ENCODE data around the gene ARPP21.

ARPP21 gene

DNA sequence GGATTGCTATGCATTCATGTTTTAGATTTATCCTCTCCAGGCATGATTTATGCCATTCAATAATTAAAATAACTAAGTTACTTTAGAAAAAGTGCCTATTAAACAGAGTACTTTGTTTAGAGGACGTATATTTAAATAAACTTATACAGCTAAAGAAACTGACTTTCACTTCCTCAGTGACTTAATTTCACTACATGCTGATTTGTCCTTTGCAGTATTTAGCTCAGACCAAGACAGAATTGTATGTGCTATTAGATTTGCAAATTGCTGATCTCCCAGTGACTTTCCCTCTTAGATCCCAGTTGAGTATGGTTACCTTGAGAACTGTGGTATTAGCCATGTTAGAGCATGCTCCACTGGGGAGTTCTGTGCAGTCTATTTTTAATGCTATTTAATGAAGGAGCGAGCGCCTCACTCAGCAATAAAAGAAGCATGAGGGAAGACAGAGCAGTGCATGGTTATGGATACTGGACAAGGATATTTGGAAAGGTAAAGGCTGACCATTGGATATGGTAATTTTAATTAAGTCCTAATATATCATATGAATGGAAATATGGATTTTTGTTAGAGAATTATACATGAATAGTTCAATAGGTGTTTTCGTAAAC lies 2.7 kb downstream of the ARPP21 start:
- DNase-seq (ENCODE audit: low read depth in 3 of 3), result no peak

DNA sequence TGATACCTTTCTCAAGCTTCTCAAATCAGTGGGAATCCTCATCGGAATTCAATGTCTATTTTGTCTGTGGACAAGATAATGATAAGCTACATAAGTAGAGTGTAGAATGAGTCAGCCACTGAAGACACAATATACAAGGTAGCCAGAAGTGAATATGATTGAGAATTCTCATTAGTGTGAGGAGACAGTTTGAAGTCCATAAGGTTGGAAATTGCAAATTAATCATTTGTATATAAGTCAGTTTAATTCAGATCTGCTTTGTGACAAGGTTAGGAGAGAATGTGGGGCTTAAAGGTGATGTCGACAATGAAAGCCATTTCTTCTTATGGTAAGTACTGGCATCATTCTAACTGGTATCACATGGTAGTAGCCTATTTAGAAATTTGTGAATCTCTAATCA lies 4.2 kb downstream of the ARPP21 start:
- DNase-seq (ENCODE audit: low read depth in 3 of 3), result no peak

DNA sequence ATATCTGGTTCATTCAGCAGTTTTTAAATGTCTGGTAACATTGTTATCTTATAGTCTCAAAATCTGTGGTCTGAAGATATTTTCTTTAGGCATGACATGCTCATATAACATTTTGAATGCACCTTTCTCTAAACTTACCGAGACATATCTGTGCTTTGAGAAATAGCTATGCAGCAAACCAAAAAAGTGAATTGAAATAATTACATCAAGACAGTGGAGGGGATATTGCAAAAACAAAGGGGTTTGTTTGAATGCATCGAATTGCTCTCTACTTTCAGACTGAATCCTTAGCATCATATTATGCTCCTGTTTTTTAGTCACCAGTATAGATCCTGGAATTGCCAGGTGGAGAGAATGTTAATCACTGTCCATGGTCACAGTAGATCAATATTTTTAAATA lies 5.1 kb downstream of the ARPP21 start:
- DNase-seq (ENCODE audit: low read depth in 3 of 3), result no peak

DNA sequence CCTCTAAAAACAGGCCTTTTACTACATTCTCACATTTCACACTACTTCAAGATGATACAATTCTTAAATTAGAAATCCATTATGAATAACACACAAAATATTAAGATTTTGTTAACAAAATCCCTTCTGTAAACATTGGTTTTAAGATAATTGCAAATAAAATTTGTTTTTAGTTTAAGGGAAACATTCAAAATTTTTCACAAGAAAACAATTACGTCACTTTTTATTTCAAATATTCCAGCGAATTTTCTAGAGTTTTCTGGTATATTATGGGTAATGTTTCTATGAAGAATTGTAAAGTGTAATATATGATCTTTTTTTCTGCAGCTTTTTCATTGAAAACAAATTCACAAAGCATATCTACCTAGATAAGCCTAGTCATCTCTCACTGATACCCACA lies 5.9 kb downstream of the ARPP21 start:
- DNase-seq (ENCODE audit: low read depth in 3 of 3), result no peak

DNA sequence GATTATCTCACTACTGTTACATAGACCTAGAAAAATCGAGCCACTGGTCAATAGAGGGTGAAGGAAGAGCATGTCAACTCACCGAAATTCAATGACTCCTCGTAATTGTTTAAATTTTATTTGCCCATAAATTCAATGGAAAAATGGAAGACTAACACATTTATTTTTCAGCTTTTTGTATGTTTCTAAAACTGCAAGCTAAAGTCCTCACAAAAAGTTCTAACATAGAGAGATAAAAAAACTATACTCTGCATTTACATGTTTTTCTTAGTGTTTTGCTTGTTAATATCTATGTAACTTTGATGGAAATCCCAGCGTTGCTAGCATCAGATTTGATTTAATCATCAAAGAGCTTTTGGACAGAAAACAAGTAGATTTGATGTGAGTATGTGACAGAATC lies 6.8 kb downstream of the ARPP21 start:
- DNase-seq (ENCODE audit: low read depth in 3 of 3), result no peak

DNA sequence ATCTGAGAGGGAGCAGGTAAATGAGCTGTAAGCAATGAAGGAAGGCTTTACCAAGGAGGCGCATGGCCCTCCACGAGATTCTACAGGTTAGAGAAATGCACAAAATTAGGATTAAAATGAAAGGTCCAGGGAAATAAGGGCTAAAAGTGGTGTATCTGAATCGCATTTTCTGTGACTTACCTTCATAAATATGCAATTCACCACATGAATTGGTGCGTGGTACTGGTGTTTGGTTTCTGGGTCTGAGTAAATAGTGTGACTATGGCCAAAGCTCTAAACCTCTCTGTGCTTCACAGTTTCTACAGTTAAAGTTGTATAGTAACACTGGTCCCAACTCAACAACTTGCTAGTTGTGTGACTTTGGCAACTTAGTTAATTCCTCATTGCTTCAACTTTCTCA lies 8.1 kb downstream of the ARPP21 start:
- no peak for DNase-seq (ENCODE audit: low read depth in 3 of 3)

DNA sequence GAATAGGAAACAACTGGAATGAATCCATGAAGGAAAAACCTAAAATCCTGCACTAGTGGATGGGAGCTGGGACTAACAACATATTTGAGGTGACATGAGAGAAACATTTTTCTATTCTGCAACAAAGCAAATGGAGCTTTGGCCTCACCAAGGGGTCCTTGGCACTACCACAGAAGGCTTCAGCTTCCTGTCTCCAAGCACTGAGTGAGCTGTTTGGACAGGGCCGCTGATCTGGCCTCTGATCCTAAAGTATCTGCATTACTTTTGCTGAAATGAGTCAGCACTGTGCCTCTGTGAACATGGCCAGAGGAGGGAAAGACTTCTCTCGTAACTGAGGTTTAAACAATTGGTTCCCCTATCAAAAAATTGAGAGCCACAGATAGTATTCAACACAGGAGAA lies 9.0 kb downstream of the ARPP21 start:
- no peak for DNase-seq (ENCODE audit: low read depth in 3 of 3)

DNA sequence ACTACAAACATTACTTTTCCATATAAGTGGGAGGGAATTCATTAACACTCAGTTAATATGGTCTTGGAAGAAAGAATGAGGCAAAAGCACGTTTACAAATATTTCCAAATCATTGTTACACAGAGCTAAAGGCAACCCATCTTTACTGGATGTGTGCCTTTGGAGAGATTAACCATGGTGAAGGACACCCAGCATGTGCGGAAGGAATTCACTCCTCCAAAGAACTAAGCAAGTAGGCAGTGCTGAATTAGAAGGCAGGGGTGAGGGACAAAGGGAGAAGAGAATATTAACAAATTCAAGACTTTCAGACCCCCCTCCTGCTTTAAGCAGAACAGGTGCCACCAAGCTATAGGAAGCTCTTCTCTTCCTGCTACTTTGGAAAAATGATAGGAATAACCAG lies 10.1 kb downstream of the ARPP21 start:
- no peak for DNase-seq (ENCODE audit: low read depth in 3 of 3)

DNA sequence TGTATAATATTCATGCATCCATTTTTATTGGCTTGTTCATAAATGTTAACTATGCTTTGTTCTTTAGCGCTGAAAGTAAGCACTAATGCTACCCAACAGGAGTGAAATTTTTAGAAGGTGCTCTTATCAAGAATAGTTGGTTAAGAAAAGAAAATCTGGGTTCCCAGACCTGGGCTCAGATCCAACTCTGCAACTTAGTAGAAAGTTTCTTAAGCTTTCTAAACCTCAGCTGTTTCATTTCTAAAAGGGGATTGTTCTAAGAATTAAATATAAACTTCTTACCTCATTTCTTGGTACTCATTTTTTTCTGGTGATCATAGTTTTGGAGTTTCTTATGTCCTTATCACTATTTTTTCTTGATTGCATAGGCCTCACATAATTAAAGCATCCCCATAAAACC lies 12.1 kb downstream of the ARPP21 start:
- no peak for DNase-seq (ENCODE audit: low read depth in 3 of 3)

DNA sequence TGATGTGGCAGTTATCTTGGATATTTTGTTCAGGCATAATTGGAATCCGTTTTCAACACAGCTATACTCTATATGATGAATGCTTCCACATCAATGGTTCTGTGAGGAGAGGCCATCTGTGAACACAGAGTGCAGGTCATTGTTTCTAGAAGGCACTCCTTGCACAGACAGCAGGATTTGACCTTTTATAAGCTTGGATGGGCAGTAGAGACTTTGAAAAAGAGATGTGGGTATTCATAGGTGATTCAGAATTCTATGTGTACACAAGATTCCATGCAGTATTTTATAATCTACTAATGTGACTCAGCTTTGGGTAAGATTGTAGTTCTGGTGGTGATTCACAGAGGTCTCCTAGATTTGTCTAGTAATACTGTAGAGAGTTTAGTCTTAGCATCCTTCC lies 12.5 kb downstream of the ARPP21 start:
- DNase-seq (ENCODE audit: low read depth in 3 of 3), result no peak

DNA sequence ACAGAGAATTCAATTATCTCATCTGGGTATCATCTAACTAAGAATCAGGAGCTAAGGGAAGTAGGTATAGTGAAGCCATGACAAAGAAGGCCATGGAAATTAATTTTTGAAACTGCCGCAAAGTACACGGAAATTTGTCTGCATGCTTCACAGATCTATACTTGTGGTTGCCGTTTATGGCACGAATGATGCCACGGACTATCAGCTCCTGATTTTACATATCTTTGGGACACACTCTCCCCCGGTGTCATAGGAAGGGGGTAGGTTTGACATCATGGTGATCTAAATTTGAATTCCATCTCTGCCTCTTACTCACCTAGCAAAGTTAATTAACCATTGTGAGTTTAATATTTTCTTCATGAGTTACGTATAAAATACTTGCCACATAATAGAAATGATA lies 14.0 kb downstream of the ARPP21 start:
- no peak for DNase-seq (ENCODE audit: low read depth in 3 of 3)

DNA sequence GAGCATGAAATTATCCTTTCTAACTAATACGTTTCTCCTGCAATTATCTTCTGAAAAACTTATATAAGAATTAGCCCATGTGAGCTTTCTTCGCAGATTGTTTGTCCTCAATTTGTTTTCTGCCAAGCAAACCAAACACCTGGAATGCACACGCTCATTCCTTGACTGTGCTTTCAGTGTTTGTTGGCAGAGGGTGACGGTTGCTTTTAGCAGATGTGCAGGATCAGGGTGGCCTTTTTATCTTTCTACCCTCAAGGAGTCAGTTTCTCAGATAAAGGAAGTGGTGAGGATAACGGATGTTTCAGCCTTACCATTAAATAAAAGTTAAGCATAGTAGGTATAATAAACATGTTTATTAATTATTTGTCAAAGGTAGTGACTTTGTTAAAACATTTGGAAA lies 15.2 kb downstream of the ARPP21 start:
- no peak for DNase-seq (ENCODE audit: low read depth in 3 of 3)

DNA sequence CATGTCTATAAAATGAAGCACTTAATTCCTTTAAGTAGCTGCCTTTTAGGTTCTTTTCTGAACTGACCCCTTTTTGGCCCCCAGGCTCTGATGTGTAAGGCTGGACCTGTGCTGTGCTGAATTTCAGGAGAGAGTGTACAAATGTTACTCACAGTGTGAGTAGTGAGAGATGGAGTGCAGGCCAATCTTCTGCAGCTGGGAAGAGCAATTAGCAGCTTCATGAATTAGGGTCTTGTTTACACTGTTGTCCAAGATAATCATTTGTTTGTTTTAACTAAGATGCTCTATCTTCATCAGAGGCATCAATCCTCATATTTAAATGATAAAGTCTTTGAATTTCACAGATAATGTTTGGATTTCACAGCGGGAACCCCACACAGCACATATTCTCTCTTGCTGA lies 19.4 kb downstream of the ARPP21 start:
- no peak for DNase-seq (ENCODE audit: low read depth in 3 of 3)

DNA sequence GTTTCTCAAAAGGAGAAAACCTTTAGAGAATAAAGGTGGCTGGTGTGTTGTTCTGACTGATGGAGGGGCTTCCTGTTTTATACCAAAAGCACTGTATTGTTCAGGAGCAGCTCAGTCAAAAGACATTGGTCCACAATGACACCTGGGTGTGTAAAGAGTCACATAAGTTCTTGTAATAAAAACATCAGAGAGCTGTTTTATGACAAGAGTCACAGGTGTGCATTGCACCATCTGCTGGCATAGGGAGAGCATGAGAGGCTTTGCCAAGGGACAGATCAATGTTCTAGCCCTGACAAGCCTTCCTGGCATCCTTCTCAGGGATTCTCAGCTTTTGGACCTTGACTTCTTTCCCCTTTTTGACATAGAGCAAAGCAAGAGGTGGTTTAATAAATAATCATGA lies 20.4 kb downstream of the ARPP21 start:
- DNase-seq (ENCODE audit: low read depth in 3 of 3), result no peak

DNA sequence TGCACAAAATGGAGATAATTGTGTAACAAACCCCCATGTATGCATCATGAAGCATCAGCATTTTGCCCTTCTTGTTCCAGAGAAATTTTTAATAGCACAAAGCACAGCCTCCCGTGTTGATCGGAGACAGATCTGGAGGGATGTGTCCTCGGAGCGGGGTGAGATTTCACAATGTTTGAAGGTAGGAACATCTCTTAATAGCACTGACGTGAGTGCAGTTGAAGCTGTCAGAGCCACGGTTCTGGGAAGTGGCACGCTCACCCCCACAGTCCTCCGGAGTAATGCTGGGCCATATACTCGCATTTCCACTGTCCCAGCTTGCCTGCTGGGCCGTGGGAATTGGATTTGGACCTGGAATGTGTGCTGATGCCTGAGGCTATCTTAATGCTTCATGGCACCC lies 24.1 kb downstream of the ARPP21 start:
- no peak for DNase-seq (ENCODE audit: low read depth in 3 of 3)

DNA sequence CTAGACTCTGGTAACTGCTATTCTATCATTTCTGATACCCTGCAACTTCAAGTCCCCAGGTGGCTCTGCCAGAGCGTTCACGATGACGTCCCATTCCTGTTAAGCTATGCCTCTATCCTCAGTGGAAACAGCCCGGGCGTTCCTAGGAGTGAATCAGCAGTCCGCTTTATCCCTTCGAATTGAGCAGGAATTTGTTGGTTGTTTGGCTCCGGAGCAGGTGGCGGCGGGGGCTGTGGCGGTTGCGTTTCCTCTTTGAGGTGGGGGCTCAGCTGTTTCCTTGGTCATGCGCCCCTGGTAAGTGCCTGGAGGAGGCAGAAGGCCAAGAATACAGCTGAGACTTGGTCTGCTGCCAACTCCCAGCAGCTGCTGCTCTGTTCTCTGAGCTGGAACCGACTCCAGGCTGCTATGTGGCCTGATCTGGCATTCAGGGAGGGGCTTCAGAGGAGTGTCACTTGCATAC lies 25.2 kb downstream of the ARPP21 start:
- DNase-seq (ENCODE audit: low read depth in 3 of 3), result no peak

DNA sequence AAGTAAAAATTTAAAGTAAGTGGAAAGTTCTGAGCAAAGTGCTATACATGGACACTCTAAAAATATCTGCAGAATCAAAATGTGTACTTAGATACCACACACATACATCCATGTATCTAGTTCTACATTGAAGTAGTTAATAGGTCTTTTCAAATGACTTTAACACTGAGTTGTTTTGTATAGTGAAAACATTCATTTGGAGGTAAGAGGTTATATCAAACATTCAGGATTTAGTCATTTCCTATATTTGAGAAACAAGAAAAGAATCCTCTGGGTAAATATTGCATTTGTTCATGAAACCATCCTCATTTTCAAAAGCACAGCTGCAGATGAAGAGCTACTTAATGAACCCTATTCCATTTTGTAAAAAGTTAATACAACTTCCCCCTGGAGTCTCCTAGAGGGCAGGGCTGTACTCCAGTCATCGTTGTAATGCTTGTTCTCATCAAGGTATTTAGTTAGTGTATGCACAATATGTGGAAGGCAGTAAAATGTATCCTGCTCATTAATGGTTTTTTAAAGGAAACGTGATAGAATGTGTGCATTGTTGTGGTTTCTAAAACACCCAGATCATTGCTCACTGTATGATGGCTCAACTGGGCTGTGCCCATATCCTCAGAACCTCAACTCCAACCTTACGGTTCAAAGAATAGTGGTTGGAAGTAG lies 26.2 kb downstream of the ARPP21 start:
- no peak for DNase-seq (ENCODE audit: low read depth in 3 of 3)

DNA sequence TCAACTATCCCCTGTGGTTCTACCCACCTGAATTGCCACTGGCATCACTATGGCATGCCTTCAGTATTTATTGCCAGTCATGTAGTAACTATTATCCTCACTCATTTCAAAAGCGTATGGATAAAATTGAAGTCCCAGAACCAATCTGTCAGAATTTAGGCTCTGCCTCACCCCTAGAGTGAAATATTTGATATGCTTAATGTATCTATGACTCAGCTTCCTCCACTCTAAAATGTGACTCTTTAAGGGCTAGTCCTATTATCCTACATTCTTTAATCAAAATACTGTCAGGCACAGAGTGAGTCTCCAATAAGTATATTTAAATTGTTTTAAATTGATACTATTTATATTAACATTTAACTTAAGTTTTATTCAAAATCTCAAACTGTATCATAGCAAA lies 27.6 kb downstream of the ARPP21 start:
- DNase-seq (ENCODE audit: low read depth in 3 of 3), result no peak

DNA sequence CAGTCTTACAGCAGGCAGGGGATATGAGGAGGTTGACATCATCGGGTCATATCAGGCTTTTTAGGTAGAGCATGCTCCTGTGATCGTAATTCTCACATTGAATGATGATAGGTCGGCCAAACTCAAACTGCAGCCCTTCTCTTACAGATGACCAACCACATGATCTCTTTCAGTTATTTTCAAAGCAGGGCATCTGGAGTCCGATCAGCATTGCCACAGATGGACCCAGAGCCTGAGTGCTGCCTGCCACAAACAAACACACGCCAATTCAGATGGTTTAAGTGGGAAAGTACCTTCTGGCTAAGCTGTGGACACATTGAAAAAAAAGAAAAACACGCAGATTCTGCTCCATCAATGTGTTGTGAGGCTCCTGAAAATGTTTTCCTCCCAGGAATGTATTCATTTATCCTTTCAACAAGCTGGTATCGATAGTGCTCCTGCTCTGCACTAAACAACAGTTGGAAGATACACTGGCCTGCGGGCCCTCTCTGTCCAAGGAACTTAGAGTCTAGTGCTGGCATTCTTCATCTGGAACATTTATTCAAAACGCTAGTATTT lies 31.2 kb downstream of the ARPP21 start:
- DNase-seq (ENCODE audit: low read depth in 3 of 3), result no peak

DNA sequence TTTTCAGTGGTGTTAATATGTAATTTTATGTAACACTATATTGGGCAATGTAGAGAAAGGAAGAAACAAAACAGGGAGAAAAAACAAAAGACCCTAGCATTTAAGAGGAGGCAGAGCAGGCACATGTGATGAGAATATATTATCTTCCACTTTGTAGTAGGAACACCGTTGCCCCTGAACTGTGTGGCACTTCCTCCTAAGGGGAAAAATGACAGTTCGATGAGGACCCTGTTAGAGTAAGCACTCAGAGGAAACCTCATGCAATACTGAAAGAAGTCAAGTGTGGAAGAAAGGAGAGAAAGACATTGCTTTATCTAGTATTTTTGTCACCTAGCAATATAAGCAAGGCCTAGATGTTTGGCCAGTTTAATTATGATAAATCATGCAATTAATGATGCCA lies 32.2 kb downstream of the ARPP21 start:
- DNase-seq (ENCODE audit: low read depth in 3 of 3), result no peak

DNA sequence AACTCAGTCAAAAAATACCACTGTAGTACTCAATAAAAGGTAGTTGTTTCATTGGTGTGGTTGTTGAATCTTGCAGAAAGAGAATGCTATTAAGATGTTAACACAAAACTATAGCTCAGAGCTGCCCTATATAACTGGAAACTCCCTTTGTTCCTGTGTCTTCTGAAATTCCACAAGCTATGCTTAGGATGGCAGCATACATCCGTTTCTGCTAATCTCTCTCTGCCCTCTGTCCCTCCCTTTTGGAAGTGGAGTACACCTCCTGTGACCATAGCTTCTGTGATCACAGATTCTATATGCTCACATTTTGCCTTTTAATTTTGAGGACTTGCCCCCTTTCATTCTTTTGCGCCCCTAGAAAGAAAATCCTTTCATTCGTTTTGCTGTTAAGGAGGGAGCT lies 33.7 kb downstream of the ARPP21 start:
- DNase-seq (ENCODE audit: low read depth in 3 of 3), result no peak

DNA sequence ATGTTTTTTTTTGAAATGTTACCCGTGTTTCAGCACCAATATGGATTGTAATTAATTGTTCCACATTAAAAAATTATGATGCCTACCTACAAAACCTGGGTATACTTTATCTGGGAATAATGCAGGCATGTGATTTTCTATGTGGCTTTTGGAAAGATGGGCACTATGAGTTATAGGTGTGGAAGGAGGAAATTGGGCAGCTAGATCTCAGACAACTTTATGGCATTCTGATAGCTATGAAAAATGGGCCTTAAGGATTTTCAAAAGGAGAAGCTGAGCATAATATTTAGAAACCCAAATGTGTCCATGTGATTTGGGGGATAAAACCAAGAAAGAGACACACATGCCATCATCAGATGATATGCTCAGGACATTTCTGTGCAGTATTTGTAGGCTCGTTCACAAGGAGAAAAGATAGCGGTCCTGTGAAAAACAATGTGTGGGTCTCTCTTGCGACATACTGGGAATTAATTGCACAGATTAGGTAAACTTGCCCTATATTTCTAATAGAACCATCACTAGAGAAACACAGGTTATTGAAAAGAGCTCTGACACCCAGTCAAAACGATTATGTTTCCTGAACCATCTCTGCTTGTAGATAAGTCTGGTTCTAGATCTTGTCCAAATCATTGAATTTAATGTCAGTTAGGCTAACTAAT lies 35.3 kb downstream of the ARPP21 start:
- no peak for DNase-seq (ENCODE audit: low read depth in 3 of 3)

DNA sequence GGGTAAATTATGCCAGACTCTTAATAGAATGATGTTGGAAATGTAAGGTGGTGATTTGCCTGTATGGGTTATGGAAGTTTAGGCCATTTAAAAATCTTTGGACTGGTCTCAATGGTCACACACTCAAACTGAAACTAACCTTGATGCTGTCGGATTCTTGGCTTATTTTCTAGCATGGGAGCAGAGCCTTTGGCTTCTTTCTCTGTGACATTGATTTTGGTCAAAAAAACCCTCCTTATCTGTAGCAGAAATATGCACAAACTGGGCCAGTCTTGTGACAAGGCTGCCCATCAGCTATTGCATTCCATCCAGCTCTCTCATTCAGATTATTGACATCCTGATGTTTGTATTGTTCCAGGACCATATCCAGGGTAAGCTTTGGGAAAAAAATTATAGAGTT lies 35.9 kb downstream of the ARPP21 start:
- DNase-seq (ENCODE audit: low read depth in 3 of 3), result no peak

Measured in stimulated activated CD4-positive, alpha-beta T cell treated with anti-CD3 and anti-CD28 coated beads, TNF-alpha, amount 100 ng/mL, for 24 hours (primary cell).